GM12875 (cell line): ENCODE measurements around the gene GJD2.

ENCODE experiments used
- H3K4me3 ChIP-seq: one replicate; pipeline ENCODE4 v1.5.1; 2011; ENCODE audit warnings: low read depth, low read length, control low read depth
- CTCF ChIP-seq: IDR thresholded peaks from 2 replicates; pipeline ENCODE4 v1.5.1; 2011; ENCODE audit warnings: low read depth, mild to moderate bottlenecking, control low read depth, inconsistent platforms, low read length, moderate library complexity, borderline replicate concordance; ENCODE audit not compliant: insufficient read depth

Gene GJD2

GRCh38 chr15:34738002-34738401 lies 16.8 kb downstream of the GJD2 start:
- TF ChIP-seq CTCF: no peak
- H3K4me3 ChIP-seq: no peak overlapping the region

- no peak overlapping the region for H3K4me3 ChIP-seq
- TF ChIP-seq CTCF: no peak
These were observed 17.3 kb downstream of the GJD2 start for GRCh38 chr15:34737477-34737876.

GRCh38 chr15:34734303-34734702 lies 20.5 kb downstream of the GJD2 start:
- TF ChIP-seq CTCF: no peak
- H3K4me3 ChIP-seq: no peak overlapping the region

GRCh38 chr15:34733621-34734020 lies 21.2 kb downstream of the GJD2 start:
- TF ChIP-seq CTCF: no peak
- no peak overlapping the region for H3K4me3 ChIP-seq

GRCh38 chr15:34732430-34732829 lies 22.4 kb downstream of the GJD2 start:
- TF ChIP-seq CTCF: no peak
- no peak overlapping the region for H3K4me3 ChIP-seq

- H3K4me3 ChIP-seq: no peak overlapping the region
- TF ChIP-seq CTCF: no peak
These were observed 24.1 kb downstream of the GJD2 start for GRCh38 chr15:34730701-34731100.

- no peak overlapping the region for H3K4me3 ChIP-seq
- no peak for TF ChIP-seq CTCF
These were observed 24.9 kb downstream of the GJD2 start for GRCh38 chr15:34729886-34730285.
